SK-N-SH treated with all-trans-retinoic acid at 6 μM for 48 hours (cell line): ENCODE data around the gene BCL2L13.
A peak's percentile ranks its signal among the peaks of the same experiment; 100 is the strongest.

Experiments
- ATAC-seq: fragments of 200-7000 bp; cut with Tn5 transposase; 3 replicates; pipeline ENCODE4 v1.9.1; 2020; ENCODE audit warnings: mild to moderate bottlenecking, moderate library complexity
- ARNTL ChIP-seq: fragments of 450-650 bp; formaldehyde crosslinking; IDR thresholded peaks from 2 replicates; pipeline ENCODE4 v1.5.0; 2020; ENCODE audit warnings: low read depth, mild to moderate bottlenecking, moderate library complexity, borderline replicate concordance
- CSDC2 ChIP-seq: fragments of 250-450 bp; sonication (Bioruptor Pico); IDR thresholded peaks from 2 replicates; pipeline ENCODE4 v1.5.0; 2020; ENCODE audit warnings: mild to moderate bottlenecking, moderate library complexity
- ESRRG ChIP-seq: fragments of 250-450 bp; sonication (Bioruptor Pico); IDR thresholded peaks from 2 replicates; pipeline ENCODE4 v1.6.1; 2021; ENCODE audit warnings: mild to moderate bottlenecking
- GLIS3 ChIP-seq: fragments of 250-450 bp; sonication (Bioruptor Pico); IDR thresholded peaks from 2 replicates; pipeline ENCODE4 v1.5.0; 2020; ENCODE audit warnings: mild to moderate bottlenecking, moderate library complexity
- ISL1 ChIP-seq: fragments of 250-450 bp; sonication (Bioruptor Pico); IDR thresholded peaks from 2 replicates; pipeline ENCODE4 v2.1.2; 2022; ENCODE audit warnings: mild to moderate bottlenecking, moderate library complexity
- PPARA ChIP-seq: fragments of 250-450 bp; sonication (Bioruptor Pico); IDR thresholded peaks from 2 replicates; pipeline ENCODE4 v1.5.0; 2020; ENCODE audit warnings: mild to moderate bottlenecking, borderline replicate concordance
- RARB ChIP-seq: fragments of 250-450 bp; sonication (Bioruptor Pico); IDR thresholded peaks from 2 replicates; pipeline ENCODE4 v1.8.0; 2021; ENCODE audit warnings: mild to moderate bottlenecking, moderate library complexity
- SNAI2 ChIP-seq: fragments of 250-450 bp; sonication (Bioruptor Pico); IDR thresholded peaks from 2 replicates; pipeline ENCODE4 v1.5.0; 2020; ENCODE audit warnings: mild to moderate bottlenecking, moderate library complexity
- TCF4 ChIP-seq: fragments of 250-450 bp; sonication (Bioruptor Pico); IDR thresholded peaks from 2 replicates; pipeline ENCODE4 v1.8.0; 2021; ENCODE audit warnings: mild to moderate bottlenecking, moderate library complexity, borderline replicate concordance
- TOX ChIP-seq: fragments of 250-450 bp; sonication (Bioruptor Pico); IDR thresholded peaks from 2 replicates; pipeline ENCODE4 v1.8.0; 2021; ENCODE audit warnings: mild to moderate bottlenecking, moderate library complexity, borderline replicate concordance
- ZC3H10 ChIP-seq: fragments of 250-450 bp; sonication (Bioruptor Pico); IDR thresholded peaks from 2 replicates; pipeline ENCODE4 v1.5.1; 2021; ENCODE audit warnings: mild to moderate bottlenecking, moderate library complexity
- ZFP3 ChIP-seq: fragments of 250-450 bp; sonication (Bioruptor Pico); IDR thresholded peaks from 2 replicates; pipeline ENCODE4 v1.5.0; 2020; ENCODE audit warnings: mild to moderate bottlenecking, moderate library complexity
- ZFP30 ChIP-seq: fragments of 450-650 bp; formaldehyde crosslinking; IDR thresholded peaks from 2 replicates; pipeline ENCODE4 v1.5.0; 2022; ENCODE audit warnings: mild to moderate bottlenecking, moderate library complexity
- ZNF565 ChIP-seq: fragments of 450-650 bp; formaldehyde crosslinking; conservative IDR thresholded peaks from 2 replicates; pipeline ENCODE4 v1.5.0; 2020; ENCODE audit warnings: low read depth, mild to moderate bottlenecking, moderate library complexity
- ZNF70 ChIP-seq: fragments of 450-650 bp; formaldehyde crosslinking; IDR thresholded peaks from 2 replicates; pipeline ENCODE4 v1.5.0; 2020; ENCODE audit warnings: mild to moderate bottlenecking, moderate library complexity
- ZNF8 ChIP-seq: fragments of 450-650 bp; formaldehyde crosslinking; IDR thresholded peaks from 2 replicates; pipeline ENCODE4 v1.5.0; 2020; ENCODE audit warnings: mild to moderate bottlenecking, moderate library complexity
- TF ChIP-seq, protein P1 (sequence below): fragments of 250-450 bp; sonication (Bioruptor Pico); IDR thresholded peaks from 2 replicates; pipeline ENCODE4 v1.8.0; 2021; ENCODE audit warnings: low read depth, mild to moderate bottlenecking, moderate library complexity, borderline replicate concordance
- TF ChIP-seq, protein P2 (sequence below): fragments of 250-450 bp; sonication (Bioruptor Pico); IDR thresholded peaks from 2 replicates; pipeline ENCODE4 v1.8.0; 2020; ENCODE audit warnings: mild to moderate bottlenecking, moderate library complexity, borderline replicate concordance
- TF ChIP-seq, protein P3 (sequence below): fragments of 250-450 bp; sonication (Bioruptor Pico); IDR thresholded peaks from 2 replicates; pipeline ENCODE4 v1.5.1; 2021; ENCODE audit warnings: mild to moderate bottlenecking, moderate library complexity
- TF ChIP-seq, protein P4 (sequence below): fragments of 250-450 bp; sonication (Bioruptor Pico); IDR thresholded peaks from 2 replicates; pipeline ENCODE4 v1.5.1; 2020; ENCODE audit warnings: low read depth, mild to moderate bottlenecking, moderate library complexity
- TF ChIP-seq, protein P5 (sequence below): fragments of 250-450 bp; sonication (Bioruptor Pico); IDR thresholded peaks from 2 replicates; pipeline ENCODE4 v1.5.0; 2020; ENCODE audit warnings: mild to moderate bottlenecking, moderate library complexity

Gene BCL2L13

DNA sequence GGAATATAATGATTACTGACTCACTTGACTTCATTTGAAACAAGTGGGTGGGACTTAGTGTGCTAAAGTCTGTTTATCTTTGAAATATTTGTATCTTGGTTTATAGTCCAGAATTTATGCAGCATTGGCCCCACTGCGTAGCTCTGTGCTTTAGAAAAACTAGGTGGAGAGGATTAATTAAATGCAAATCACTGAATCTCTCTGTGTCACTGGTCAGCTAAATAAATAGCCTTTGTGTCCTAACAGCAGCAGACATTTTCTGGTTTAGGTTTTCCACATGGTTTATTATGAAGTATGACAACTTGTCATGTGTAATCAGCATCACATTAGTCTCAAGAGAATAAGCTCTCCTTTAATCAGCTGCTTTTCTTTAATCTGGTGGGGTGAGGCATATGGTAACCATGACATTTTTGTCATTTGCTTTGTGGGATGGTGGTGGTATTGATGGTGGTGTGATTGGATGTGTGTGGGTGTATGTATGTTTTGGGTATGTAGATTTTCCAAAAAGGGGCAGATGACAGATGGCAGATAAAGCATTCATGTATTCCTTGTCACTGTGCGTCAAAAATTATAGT is 33.9 kb downstream of the BCL2L13 start:
- no peak for TF ChIP-seq ZFP3 (CRISPR knock-in tag)
- TF ChIP-seq ESRRG (CRISPR knock-in tag): no peak
- TF ChIP-seq, protein P1, sequence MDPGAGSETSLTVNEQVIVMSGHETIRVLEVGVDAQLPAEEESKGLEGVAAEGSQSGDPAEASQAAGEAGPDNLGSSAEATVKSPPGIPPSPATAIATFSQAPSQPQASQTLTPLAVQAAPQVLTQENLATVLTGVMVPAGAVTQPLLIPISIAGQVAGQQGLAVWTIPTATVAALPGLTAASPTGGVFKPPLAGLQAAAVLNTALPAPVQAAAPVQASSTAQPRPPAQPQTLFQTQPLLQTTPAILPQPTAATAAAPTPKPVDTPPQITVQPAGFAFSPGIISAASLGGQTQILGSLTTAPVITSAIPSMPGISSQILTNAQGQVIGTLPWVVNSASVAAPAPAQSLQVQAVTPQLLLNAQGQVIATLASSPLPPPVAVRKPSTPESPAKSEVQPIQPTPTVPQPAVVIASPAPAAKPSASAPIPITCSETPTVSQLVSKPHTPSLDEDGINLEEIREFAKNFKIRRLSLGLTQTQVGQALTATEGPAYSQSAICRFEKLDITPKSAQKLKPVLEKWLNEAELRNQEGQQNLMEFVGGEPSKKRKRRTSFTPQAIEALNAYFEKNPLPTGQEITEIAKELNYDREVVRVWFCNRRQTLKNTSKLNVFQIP (CRISPR knock-in tag): 0 out of 2 replicates have a peak, but pooled peaks have one; percentile 43
- TF ChIP-seq, protein P2, sequence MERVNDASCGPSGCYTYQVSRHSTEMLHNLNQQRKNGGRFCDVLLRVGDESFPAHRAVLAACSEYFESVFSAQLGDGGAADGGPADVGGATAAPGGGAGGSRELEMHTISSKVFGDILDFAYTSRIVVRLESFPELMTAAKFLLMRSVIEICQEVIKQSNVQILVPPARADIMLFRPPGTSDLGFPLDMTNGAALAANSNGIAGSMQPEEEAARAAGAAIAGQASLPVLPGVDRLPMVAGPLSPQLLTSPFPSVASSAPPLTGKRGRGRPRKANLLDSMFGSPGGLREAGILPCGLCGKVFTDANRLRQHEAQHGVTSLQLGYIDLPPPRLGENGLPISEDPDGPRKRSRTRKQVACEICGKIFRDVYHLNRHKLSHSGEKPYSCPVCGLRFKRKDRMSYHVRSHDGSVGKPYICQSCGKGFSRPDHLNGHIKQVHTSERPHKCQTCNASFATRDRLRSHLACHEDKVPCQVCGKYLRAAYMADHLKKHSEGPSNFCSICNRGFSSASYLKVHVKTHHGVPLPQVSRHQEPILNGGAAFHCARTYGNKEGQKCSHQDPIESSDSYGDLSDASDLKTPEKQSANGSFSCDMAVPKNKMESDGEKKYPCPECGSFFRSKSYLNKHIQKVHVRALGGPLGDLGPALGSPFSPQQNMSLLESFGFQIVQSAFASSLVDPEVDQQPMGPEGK (CRISPR knock-in tag): no peak
- TF ChIP-seq, protein P3, sequence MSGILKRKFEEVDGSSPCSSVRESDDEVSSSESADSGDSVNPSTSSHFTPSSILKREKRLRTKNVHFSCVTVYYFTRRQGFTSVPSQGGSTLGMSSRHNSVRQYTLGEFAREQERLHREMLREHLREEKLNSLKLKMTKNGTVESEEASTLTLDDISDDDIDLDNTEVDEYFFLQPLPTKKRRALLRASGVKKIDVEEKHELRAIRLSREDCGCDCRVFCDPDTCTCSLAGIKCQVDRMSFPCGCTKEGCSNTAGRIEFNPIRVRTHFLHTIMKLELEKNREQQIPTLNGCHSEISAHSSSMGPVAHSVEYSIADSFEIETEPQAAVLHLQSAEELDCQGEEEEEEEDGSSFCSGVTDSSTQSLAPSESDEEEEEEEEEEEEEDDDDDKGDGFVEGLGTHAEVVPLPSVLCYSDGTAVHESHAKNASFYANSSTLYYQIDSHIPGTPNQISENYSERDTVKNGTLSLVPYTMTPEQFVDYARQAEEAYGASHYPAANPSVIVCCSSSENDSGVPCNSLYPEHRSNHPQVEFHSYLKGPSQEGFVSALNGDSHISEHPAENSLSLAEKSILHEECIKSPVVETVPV: no peak
- TF ChIP-seq TCF4 (CRISPR knock-in tag): no peak
- no peak for TF ChIP-seq ZNF565
- TF ChIP-seq ISL1: peak; percentile 60
- no peak for TF ChIP-seq RARB (CRISPR knock-in tag)
- peak; percentile 70 for ATAC-seq

DNA sequence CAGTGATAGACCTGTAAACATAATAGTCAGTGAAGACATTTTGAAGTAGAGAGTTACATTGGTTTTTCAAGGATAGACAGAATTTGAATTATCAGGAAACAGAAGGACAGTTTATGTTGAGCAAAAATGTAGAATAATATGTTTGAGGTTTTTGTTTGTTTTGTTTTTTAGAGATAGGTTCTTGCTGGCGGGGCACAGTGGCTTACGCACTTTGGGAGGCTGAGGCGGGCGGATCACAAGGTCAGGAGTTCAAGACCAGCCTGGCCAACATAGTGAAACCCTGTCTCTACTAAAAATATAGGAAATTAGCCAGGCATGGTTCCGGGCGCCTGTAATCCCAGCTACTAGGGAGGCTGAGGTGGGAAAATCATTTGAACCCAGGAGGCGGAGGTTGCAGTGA is 35.6 kb downstream of the BCL2L13 start:
- TF ChIP-seq ZFP30: no peak
- TF ChIP-seq PPARA (CRISPR knock-in tag): no peak
- no peak for TF ChIP-seq ZNF8
- TF ChIP-seq SNAI2 (CRISPR knock-in tag): no peak
- no peak for TF ChIP-seq CSDC2 (CRISPR knock-in tag)
- TF ChIP-seq ZNF70: no peak
- TF ChIP-seq, protein P4, sequence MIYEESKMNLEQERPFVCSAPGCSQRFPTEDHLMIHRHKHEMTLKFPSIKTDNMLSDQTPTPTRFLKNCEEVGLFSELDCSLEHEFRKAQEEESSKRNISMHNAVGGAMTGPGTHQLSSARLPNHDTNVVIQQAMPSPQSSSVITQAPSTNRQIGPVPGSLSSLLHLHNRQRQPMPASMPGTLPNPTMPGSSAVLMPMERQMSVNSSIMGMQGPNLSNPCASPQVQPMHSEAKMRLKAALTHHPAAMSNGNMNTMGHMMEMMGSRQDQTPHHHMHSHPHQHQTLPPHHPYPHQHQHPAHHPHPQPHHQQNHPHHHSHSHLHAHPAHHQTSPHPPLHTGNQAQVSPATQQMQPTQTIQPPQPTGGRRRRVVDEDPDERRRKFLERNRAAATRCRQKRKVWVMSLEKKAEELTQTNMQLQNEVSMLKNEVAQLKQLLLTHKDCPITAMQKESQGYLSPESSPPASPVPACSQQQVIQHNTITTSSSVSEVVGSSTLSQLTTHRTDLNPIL: no peak
- TF ChIP-seq, protein P2 (CRISPR knock-in tag): no peak
- TF ChIP-seq, protein P1 (CRISPR knock-in tag): no peak
- TF ChIP-seq ZFP3 (CRISPR knock-in tag): no peak
- no peak for TF ChIP-seq ZC3H10 (CRISPR knock-in tag)
- TF ChIP-seq ISL1: no peak
- TF ChIP-seq ARNTL (CRISPR knock-in tag): no peak
- TF ChIP-seq GLIS3 (CRISPR knock-in tag): no peak
- TF ChIP-seq, protein P3: no peak
- no peak for TF ChIP-seq TCF4 (CRISPR knock-in tag)
- no peak for TF ChIP-seq RARB (CRISPR knock-in tag)
- TF ChIP-seq, protein P5, sequence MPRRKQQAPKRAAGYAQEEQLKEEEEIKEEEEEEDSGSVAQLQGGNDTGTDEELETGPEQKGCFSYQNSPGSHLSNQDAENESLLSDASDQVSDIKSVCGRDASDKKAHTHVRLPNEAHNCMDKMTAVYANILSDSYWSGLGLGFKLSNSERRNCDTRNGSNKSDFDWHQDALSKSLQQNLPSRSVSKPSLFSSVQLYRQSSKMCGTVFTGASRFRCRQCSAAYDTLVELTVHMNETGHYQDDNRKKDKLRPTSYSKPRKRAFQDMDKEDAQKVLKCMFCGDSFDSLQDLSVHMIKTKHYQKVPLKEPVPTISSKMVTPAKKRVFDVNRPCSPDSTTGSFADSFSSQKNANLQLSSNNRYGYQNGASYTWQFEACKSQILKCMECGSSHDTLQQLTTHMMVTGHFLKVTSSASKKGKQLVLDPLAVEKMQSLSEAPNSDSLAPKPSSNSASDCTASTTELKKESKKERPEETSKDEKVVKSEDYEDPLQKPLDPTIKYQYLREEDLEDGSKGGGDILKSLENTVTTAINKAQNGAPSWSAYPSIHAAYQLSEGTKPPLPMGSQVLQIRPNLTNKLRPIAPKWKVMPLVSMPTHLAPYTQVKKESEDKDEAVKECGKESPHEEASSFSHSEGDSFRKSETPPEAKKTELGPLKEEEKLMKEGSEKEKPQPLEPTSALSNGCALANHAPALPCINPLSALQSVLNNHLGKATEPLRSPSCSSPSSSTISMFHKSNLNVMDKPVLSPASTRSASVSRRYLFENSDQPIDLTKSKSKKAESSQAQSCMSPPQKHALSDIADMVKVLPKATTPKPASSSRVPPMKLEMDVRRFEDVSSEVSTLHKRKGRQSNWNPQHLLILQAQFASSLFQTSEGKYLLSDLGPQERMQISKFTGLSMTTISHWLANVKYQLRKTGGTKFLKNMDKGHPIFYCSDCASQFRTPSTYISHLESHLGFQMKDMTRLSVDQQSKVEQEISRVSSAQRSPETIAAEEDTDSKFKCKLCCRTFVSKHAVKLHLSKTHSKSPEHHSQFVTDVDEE (CRISPR knock-in tag): no peak
- TF ChIP-seq ESRRG (CRISPR knock-in tag): no peak
- no peak for TF ChIP-seq TOX (CRISPR knock-in tag)
- no peak for ATAC-seq
